ENCODE results near the gene TMEM156.
"Not testable (repeated sequence)": the region's sequence is repeated elsewhere in the genome, so short reads cannot be mapped to it uniquely, and the experiment has no call there.

TMEM156 gene

GRCh38 chr4:38989487-38989886 lies 42.7 kb downstream of the TMEM156 start:
- DNase-seq (ENCODE audit: low read depth): no peak

- not testable (repeated sequence) for DNase-seq (ENCODE audit: low read depth)
Observed at GRCh38 chr4:38988353-38988752, 43.9 kb downstream of the TMEM156 start.

GRCh38 chr4:38987491-38987890 lies 44.7 kb downstream of the TMEM156 start:
- DNase-seq (ENCODE audit: low read depth): no peak

- no peak for DNase-seq (ENCODE audit: low read depth)
Observed at GRCh38 chr4:38985410-38986100, 46.7 kb downstream of the TMEM156 start.

- DNase-seq (ENCODE audit: low read depth): no peak
Observed at GRCh38 chr4:38983787-38984598, 48.2 kb downstream of the TMEM156 start.

- no peak for DNase-seq (ENCODE audit: low read depth)
Observed at GRCh38 chr4:38983291-38983690, 48.9 kb downstream of the TMEM156 start.

- DNase-seq (ENCODE audit: low read depth): no peak
Observed at GRCh38 chr4:38982361-38983095, 49.7 kb downstream of the TMEM156 start.

- DNase-seq (ENCODE audit: low read depth): peak; percentile 65
Observed at GRCh38 chr4:38980903-38981676, 51.1 kb downstream of the TMEM156 start.

GRCh38 chr4:38979511-38980230 lies 52.5 kb downstream of the TMEM156 start:
- no peak for DNase-seq (ENCODE audit: low read depth)

- DNase-seq (ENCODE audit: low read depth): no peak
Observed at GRCh38 chr4:38979081-38979480, 53.1 kb downstream of the TMEM156 start.

GRCh38 chr4:38976308-38976707 lies 55.9 kb downstream of the TMEM156 start:
- no peak for DNase-seq (ENCODE audit: low read depth)

GRCh38 chr4:38968668-38969067 lies 63.5 kb downstream of the TMEM156 start:
- DNase-seq (ENCODE audit: low read depth): no peak

GRCh38 chr4:38967260-38968095 lies 64.7 kb downstream of the TMEM156 start:
- peak; percentile 91 for DNase-seq (ENCODE audit: low read depth)

GRCh38 chr4:38965866-38966265 lies 66.3 kb downstream of the TMEM156 start:
- DNase-seq (ENCODE audit: low read depth): no peak

GRCh38 chr4:38964942-38965775 lies 67.0 kb downstream of the TMEM156 start:
- no peak for DNase-seq (ENCODE audit: low read depth)

GRCh38 chr4:38959248-38959647 lies 73.0 kb downstream of the TMEM156 start:
- not testable (repeated sequence) for DNase-seq (ENCODE audit: low read depth)

GRCh38 chr4:38958453-38959190 lies 73.6 kb downstream of the TMEM156 start:
- DNase-seq (ENCODE audit: low read depth): no peak

- DNase-seq (ENCODE audit: low read depth): no peak
Observed at GRCh38 chr4:38957893-38958292, 74.3 kb downstream of the TMEM156 start.

Measured in GM04503 (cell line).